OCI-LY7 (cell line): ENCODE measurements around the gene DNAJB11.

Source experiments
- EZH2phosphoT487 ChIP-seq: fragments of 200-600 bp; sonication (generic); IDR thresholded peaks from 2 replicates; pipeline ENCODE4 v1.6.1; 2018; ENCODE audit warnings: low read depth, borderline replicate concordance, mild to moderate bottlenecking, mixed run types, antibody characterized with exemption, low read length, moderate library complexity, mixed read lengths
- TF ChIP-seq, protein P1 (sequence below): fragments of 200-600 bp; sonication (generic); conservative IDR thresholded peaks from 2 replicates; pipeline ENCODE4 v1.5.1; 2014; ENCODE audit warnings: mild to moderate bottlenecking, antibody characterized with exemption, low read length, moderate library complexity, mixed read lengths

GRCh38 chr3:186532598-186533072 is 37.9 kb upstream of the DNAJB11 start:
- TF ChIP-seq, protein P1, sequence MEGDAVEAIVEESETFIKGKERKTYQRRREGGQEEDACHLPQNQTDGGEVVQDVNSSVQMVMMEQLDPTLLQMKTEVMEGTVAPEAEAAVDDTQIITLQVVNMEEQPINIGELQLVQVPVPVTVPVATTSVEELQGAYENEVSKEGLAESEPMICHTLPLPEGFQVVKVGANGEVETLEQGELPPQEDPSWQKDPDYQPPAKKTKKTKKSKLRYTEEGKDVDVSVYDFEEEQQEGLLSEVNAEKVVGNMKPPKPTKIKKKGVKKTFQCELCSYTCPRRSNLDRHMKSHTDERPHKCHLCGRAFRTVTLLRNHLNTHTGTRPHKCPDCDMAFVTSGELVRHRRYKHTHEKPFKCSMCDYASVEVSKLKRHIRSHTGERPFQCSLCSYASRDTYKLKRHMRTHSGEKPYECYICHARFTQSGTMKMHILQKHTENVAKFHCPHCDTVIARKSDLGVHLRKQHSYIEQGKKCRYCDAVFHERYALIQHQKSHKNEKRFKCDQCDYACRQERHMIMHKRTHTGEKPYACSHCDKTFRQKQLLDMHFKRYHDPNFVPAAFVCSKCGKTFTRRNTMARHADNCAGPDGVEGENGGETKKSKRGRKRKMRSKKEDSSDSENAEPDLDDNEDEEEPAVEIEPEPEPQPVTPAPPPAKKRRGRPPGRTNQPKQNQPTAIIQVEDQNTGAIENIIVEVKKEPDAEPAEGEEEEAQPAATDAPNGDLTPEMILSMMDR = no peak
- TF ChIP-seq EZH2phosphoT487 = no peak
